Skin epidermis (tissue), 12 donors: ENCODE data around the gene CACNA1E.

Experiments used
- H3K27ac ChIP-seq, 21 experiments: fragments of 200-600 bp; sonication (generic) in 11 of 21; one replicate each; pipeline ENCODE4 v1.5.0; 2020; ENCODE audit warnings: mild to moderate bottlenecking in 3 of 21, inconsistent platforms in 2 of 21, moderate library complexity in 2 of 21
- H3K4me3 ChIP-seq, 7 experiments: fragments of 200-600 bp; sonication (generic) in 2 of 7; one replicate each; pipeline ENCODE4 v1.5.0; 2020; ENCODE audit warnings: inconsistent platforms in 2 of 7, mild to moderate bottlenecking in 2 of 7, moderate library complexity in 1 of 7

Gene CACNA1E

DNA sequence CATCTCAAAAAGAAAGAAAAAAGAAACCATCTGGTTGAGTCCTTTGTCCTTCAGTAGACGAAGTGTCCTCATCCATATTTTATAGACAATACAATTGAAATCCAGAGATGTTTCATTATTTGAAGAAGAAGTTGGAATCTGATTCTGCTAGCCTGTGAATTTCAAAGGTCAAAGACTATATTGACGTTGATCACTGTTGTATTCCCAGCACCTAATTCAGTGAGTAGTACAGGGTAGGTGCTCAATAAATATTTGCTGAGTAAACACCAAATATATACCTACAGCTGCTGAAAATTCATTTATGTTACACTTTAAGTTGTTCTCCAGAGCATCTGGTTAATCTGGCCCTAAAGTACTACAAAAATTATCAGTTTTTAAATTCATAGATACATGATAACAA lies 135.2 kb downstream of the CACNA1E start:
- Histone ChIP-seq H3K27ac (no peak overlapping the region), H3K4me3 (no peak overlapping the region)

DNA sequence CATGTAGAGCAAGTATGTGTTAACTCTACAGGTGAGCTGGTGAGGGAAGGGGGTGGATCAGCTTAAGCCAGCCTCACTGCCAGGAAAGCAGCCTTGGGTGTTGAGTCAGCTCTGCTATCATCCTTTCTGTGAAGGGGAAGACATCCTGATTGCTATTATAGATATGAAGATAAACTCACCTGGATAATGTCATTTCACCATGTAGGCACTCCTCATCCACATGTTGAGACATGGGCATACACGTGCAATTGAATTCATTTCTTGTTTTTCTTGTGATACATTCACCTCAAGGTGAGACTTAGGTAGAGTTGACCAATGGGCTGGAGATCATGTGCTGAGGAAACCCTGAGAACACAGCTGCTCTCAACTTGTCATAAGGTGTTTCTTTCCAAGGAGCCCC lies 136.9 kb downstream of the CACNA1E start:
- Histone ChIP-seq H3K4me3 (no peak overlapping the region), H3K27ac (no peak overlapping the region)

DNA sequence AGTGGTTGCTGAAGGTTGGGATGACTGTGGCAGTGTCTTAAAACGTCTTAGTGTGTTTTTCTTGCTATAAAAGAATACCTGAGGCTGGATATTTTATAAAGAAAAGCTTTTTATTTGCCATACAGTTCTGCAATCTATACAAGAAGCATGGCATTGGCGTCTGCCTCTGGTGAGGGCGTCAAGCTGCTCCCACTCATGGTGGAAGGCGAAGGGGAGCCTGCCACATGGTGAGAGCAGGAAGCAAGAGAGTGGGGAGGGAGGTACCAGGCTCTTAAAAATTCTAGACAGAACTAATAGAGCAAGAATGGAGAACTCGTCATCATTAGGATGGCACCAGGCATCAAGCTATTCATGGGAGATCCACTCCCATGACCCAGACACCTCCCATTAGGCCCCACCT lies 140.5 kb downstream of the CACNA1E start:
- H3K27ac ChIP-seq, result no peak overlapping the region
- H3K4me3 ChIP-seq, result no peak overlapping the region

DNA sequence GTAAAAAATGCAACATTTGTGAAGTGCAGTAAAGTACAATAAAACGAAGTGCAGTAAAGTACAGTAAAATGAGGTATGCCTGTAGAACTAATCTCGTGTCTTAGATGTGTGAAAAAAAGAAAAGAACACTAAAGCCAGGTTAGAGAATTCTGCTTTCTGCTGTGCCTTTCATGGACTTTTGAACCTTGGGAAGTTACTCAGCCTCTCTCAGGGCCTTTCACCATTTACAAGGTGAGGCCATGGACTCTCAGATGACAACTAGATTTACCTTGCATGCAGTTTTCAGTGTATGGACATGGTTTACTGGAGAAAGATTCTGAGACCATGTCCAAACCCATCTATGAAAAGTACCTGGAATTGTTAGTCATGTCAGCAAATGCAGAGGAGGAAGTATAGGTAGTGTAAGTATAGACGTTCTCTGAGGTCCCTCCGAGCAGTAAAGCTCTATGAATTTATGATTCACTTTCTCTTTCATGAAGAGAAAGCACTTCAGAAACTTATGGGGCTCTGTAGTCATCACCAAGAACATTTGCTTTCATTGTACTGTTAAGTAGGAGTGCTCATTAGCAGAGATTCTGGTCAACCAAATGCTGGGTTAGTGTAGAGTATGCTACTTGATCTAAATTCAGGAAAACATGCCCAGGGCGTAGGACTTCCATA lies 143.1 kb downstream of the CACNA1E start:
- Histone ChIP-seq H3K27ac (no peak overlapping the region), H3K4me3 (no peak overlapping the region)

DNA sequence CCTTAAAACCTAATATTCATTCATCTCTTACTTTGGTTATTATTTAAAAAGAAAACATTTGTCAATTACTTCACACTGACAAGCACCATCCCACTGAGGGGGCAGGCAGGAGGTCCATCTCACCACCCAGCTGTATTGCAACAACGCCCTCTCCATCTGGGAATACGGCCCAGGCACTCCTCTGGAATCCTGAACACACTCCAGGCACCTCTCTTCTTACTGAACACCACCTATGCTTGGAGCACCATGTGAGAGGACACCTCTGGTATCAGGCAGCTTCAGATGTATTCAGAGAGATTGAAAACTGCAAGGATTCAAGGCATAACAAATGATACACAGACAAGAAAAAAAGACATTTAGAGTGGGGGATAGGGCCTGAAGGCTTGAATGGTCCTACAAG lies 147.1 kb downstream of the CACNA1E start:
- H3K4me3 ChIP-seq, result no peak overlapping the region
- no peak overlapping the region for H3K27ac ChIP-seq

DNA sequence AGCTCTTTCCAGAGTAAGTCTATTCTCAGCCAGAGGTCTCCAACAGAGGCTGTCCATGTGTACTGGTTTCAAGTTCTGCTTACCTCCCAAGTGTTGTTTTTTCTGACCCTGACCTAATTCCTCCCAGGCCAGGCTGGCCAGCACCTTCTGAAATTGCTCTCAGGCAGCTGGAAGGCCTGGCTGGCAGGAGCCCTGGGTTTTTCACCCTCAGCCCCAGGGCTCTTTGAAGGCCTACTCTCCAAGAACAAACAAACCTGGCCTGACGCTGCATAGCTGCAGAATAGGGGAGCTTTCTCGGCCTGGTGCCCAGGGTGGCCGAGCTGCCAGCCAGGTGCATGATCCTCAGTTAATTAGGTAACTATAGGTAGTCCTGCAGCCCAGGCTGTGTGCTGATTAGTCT lies 147.5 kb downstream of the CACNA1E start:
- H3K27ac ChIP-seq, result no peak overlapping the region
- H3K4me3 ChIP-seq, result no peak overlapping the region

DNA sequence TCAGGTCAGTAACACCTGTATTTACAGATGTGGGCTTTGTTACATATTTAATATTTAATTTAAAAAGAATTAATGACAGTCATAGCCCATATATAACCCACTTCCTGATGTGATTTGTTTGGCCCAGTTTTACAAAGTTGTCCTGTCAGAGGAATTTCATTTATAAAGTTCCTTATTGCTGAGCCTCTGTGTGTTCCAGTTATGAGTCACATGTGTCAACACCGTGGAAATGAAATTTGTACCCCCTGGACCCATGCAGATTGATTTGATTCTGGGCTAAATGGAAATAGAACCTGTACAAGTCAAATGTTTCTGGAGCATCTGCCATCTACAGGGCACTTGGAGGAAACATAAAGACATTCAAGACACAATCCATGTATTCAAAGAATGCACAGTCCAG lies 149.2 kb downstream of the CACNA1E start:
- H3K4me3 ChIP-seq, result no peak overlapping the region
- H3K27ac ChIP-seq, result no peak overlapping the region

DNA sequence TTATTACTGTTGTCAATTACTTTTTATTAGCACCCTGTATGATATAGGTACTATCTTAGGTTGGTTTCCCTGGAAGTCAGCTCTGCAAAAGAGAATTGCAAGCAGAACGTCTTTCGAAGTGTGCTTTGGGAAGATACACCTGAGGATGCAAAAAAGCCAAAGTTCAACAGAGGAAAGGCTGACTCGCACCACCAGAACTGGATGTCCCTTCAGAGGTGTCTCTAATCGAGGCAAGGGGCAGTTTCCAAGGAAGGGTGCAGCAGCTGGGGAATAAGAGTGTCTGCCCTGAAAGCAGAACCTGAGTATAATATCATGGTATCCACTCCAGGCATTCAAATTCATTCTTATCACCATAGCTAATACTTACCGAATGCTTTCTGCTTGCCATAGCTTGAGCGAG lies 149.6 kb downstream of the CACNA1E start:
- H3K4me3 ChIP-seq, result no peak overlapping the region
- no peak overlapping the region for H3K27ac ChIP-seq

DNA sequence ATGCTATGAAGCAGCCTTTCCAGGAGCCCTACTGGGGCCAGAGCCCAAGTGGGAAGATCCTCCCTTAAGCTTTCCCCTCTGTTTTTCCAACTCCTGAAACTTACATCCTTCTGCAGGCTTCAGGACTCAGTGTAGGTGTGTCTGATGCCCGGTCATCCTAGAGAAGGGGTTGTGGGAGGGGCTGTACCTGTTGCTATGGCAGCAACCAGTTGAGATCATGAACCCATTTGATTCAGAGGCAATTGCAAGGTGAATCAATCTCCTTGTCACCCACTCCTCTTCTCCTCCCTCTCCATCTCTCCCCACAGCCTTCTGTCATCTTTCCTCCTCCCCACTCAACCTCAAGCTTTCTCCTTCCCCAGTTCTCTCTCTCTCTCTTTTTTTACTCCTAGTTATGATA lies 151.8 kb downstream of the CACNA1E start:
- Histone ChIP-seq H3K27ac (no peak overlapping the region), H3K4me3 (no peak overlapping the region)

DNA sequence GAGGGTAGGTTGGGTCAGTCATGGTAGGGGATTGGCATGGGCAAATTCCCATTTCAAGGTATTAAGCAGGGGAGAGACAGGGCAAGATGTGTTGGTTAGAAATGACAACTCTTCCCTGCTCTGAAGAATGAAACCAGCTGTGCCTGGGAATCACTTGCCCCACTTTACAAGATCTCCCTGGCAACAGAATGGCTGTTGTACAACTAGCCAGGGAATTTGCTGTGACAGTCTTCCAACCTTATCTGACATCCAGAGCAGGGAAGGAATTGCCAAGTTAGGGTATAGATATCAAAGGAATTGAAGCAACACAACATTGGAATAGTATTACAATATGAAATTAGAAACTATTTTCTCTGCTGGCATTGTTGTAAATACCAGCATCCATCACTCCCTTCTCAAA lies 154.7 kb downstream of the CACNA1E start:
- no peak overlapping the region for H3K4me3 ChIP-seq

DNA sequence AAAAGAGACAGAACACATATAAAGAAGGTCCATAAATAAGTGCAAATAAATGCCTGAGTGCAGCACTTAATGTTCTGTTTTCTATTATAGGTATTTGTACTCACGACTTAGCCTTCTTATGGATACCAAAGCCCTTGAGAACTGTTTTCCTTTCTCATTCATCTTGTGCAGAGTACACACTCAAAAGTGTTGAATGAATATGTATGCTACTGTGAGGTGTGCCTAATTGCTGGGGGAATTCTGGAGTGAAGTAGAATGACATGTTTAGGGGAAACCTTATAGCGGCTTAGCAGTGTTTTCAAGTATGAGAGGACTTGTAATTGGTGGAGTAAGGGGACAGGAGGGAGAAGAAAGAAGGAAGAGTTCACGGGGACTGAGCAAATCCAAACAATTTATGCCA lies 157.6 kb downstream of the CACNA1E start:
- no peak overlapping the region for H3K27ac ChIP-seq
- H3K4me3 ChIP-seq, result no peak overlapping the region

More for the DNA sequence above, 154.7 kb downstream of the CACNA1E start:
- no peak overlapping the region for H3K27ac ChIP-seq

DNA sequence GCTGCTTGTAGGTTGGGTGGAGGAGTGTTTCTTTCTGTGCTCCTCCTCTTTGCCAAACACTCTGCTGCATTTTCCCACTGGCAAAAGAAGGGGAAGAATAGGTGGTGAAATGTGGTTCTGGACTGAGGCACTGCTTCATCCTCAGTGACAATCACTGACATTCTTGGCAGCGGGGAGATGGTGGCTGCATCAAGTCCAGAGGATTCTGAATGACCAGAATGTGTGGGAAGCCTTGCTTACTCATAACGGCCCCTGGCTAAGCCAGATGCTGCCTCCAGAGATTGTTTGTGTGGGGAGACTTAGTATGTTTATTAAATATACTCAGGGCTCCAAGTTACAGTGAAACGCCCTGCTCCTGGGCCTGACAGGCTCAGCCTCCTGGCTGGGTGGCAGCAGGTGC lies 160.3 kb downstream of the CACNA1E start:
- H3K4me3 ChIP-seq, result no peak overlapping the region
- no peak overlapping the region for H3K27ac ChIP-seq

DNA sequence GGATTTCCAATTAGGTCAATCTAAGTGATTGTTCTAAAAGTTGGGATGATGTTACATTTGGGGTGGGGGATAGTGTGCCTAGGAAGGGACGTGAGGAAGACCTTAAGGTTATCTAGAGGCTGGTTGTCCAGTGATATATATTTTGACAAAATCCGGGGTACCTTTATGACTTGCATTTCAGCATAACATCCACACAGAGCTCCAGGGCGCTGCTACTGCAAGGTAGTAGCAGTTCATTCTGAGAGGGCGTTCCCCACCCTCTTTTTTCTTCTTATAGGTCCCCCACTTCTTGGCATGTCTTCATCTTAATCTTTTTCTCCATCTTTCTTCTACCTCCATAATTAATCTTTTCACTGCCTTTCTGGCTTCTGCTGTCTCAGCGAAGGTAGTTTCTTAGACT lies 161.9 kb downstream of the CACNA1E start:
- no peak overlapping the region for H3K27ac ChIP-seq
- H3K4me3 ChIP-seq, result no peak overlapping the region

DNA sequence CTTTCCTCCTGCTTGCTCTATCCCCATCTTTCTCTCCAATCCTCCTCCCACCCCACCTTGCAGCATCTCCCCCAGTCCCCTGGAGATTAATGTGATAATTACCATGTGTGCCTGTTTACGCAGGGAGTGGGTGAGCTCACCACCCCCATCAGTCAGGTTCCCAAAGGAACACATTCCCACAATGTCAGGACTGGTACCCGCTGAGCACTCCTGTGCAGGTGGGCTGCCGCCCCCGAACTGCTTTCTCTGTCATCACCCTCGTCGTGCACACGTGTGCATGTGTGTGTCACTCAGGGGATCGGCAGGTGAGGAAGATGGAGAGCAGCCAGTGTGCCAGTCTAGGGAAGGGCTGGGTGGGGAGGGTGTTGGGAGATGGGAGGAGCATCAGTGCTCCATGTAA lies 163.4 kb downstream of the CACNA1E start:
- Histone ChIP-seq H3K27ac (no peak overlapping the region), H3K4me3 (no peak overlapping the region)

DNA sequence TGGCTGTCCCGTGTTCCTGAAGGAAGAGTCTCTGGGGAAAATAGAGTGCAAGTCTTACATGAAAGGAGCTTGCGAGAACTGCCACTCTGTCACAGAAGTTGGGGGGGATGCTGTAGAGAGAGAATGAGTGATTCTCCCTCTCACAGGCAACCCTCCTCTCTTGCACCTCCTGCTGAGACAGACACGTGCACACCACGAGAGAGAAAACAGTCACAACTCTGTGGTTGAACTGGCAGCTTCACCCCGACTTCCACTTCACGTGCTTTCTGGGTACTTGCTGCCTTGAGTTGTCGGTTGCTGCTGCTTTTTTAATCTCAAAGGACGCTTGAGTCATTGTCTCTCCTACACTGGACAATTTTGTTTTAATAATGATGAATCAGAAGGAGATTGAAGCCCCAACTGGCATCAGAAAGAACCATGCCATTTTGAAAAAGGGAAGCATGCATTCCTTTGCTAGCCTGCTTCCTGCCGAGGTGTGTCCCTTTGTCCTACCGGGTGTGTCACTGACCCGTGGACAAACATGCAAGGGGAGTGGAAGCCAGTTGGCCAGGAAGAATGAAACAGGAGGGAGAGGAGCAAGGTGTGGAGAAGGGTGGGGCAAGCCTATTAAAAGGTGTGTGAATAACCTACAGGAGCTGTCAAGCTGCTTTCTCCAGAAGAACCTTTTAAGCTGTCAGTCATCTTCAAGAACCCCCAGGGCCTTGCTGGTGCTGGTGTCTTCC lies 164.2 kb downstream of the CACNA1E start:
- no peak overlapping the region for H3K27ac ChIP-seq

DNA sequence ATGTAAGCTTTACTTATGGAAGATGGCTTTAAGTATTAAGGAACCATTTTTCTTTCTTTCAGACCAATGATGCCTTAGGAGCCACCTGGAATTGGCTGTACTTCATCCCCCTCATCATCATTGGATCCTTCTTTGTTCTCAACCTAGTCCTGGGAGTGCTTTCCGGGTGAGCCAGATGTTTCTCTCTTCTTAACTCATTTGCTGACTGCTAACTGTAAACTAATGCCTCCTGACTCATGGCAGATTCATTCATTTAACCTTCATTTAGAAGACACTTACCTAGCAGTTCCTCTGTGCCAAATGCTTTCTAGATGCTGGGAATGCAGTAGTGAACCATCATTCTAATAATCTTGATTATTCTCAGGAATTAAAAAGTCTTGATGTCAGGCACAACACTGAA lies 168.0 kb downstream of the CACNA1E start:
- no peak overlapping the region for H3K27ac ChIP-seq
- H3K4me3 ChIP-seq, result no peak overlapping the region

More for the DNA sequence above, 164.2 kb downstream of the CACNA1E start:
- no peak overlapping the region for H3K4me3 ChIP-seq

DNA sequence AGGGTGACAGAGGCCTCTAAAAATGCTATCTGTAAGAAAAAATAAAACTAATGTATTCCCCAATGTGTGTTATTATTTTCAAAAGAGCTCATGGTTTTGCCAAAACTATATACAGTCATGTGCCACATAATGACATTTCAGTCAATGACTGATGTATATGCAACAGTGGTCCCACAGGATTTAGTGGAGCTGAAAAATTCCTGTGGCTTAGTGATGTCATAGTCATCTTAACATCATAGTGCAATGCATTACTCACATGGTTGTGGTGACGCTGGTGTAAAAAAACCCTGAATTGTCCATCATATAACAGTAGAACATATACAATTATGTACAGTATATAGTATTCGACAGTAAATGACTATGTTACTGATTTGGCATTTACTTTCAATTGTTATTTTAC lies 172.4 kb downstream of the CACNA1E start:
- H3K4me3 ChIP-seq, result no peak overlapping the region
- no peak overlapping the region for H3K27ac ChIP-seq

DNA sequence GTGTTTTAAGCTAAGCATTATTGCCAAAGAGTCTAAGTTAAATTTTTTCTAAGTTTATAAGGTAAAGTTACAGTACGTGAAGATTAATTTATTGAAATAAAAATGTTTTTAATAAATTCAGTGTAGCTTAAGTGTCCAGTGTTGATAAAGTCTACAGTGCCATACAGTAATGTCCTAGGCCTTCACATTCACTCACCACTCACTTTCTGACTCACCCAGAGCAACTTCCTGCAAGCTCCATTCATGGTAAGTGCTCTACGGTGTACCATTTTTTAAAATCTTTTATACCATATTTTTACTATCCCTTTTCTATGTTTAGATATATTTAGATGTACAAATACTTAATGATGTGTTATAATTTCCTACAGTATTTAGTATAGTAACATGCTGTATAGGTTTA lies 173.2 kb downstream of the CACNA1E start:
- no peak overlapping the region for H3K27ac ChIP-seq
- no peak overlapping the region for H3K4me3 ChIP-seq

DNA sequence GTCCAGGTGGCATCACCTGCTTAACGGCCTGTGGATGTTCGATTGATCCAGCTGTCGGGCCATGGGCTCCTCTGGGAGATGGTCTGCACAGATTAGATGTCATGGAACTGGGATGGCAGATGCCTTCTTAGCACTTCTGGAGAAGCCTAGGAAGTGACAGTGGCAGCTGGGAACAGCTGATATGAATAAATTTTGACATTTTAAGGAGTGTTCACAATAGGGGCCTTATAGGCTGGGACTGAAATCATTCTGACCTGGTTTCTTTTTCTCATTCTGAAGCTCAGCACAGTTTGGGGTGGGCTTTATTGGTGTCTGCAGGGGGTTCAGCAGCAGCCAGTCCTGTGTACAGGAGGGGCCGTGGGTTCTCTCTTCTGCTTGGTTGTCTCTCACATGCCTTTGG lies 175.3 kb downstream of the CACNA1E start:
- Histone ChIP-seq H3K4me3 (no peak overlapping the region), H3K27ac (no peak overlapping the region)

DNA sequence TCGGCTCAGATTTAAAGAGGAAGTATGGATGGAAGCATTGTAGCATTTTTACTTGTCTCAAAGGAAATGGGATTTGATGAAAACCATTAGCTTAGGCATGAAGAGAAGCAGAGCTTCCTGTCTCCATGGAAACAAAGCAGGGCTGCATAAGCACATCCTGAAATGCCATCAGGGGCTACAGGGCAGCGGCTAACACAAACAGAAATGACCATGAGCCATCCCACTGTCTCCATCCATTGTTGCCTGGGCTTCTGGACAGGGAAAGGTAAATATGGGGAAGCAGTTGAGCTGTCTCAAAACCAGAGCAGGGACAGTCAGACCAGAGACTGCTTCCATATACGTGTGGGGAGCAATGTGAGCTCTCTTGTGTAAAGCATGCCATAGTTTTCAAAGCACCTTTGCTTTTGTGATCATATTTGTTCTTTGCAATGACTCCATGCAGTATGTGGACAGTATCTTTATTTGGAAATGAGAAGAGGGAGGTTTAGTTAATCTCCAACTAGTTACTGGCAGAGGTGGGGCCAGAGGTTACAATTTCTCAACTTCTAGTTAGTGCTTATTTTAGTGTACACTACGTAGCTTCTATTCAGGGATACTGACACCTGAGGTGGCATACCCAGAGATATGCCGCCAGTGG lies 176.1 kb downstream of the CACNA1E start:
- H3K4me3 ChIP-seq, result no peak overlapping the region
- no peak overlapping the region for H3K27ac ChIP-seq

DNA sequence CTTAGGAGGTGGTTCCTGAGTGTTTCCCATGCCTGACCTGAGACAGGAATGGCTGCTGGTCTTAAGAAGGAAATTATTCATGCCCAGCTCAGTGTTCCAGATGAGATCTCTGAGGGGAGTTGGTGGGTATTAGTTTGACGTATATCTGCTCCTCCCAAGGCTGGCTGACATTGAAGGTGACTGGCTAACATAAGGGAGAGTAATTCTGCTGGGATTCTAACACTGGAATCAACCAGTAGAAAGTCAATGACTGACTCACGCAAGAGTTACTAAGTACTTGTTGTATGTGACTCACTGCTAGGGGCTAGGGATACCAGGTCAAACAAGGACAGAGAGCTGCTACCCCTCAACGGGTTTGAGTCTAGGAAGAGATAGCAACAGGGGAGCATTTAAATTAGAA lies 177.3 kb downstream of the CACNA1E start:
- no peak overlapping the region for H3K27ac ChIP-seq
- no peak overlapping the region for H3K4me3 ChIP-seq
